Panc1 (cell line): Measurements from ENCODE around the gene MAPKAP1. TPM values are rescaled to one million over a fixed set of nuclear protein-coding genes. Genes with fewer than 3 reads are reported as not detected.

Experiments
- ATAC-seq: fragments of 200-7000 bp; cut with Tn5 transposase; 2 replicates; pipeline ENCODE4 v1.9.1; 2020; ENCODE audit warnings: mild to moderate bottlenecking, moderate library complexity
- BruUV-seq: library from RNA; stranded (reverse); fragments of 400-500 nt; replicated peaks from 2 replicates; lab custom pipeline; 2021; lab: Mats Ljungman, UMichigan
- CTCF ChIA-PET: fragments of 300-600 bp; sonication (Branson Sonifier 250); formaldehyde crosslinking; loops from one replicate; lab custom pipeline; 2022; ENCODE audit warnings: antibody characterized with exemption; lab: Charles Lee
- POLR2A ChIA-PET: fragments of 300-600 bp; sonication (Branson Sonifier 250); formaldehyde crosslinking; loops from one replicate; lab custom pipeline; 2022; ENCODE audit warnings: antibody characterized with exemption; lab: Charles Lee
- DNase-seq: peaks from one replicate; pipeline ENCODE4 v3.0.0-alpha.2; 2010; ENCODE audit warnings: low read depth, low spot score
- H3K27ac ChIP-seq: 2 replicates; pipeline ENCODE4 v1.5.1; 2011; ENCODE audit warnings: mild to moderate bottlenecking, low read length, inconsistent platforms
- H3K27me3 ChIP-seq: fragments of 200-500 bp; sonication (Bioruptor generic); 2 replicates; pipeline ENCODE4 v1.6.0; 2014; ENCODE audit warnings: low read length, inconsistent platforms; ENCODE audit not compliant: control insufficient read depth, insufficient read depth
- H3K36me3 ChIP-seq: fragments of 200-500 bp; sonication (Bioruptor generic); 2 replicates; pipeline ENCODE4 v1.5.1; 2014; ENCODE audit warnings: inconsistent platforms, mild to moderate bottlenecking, low read length, moderate library complexity; ENCODE audit not compliant: control insufficient read depth, insufficient read depth
- H3K4me1 ChIP-seq: 2 replicates; pipeline ENCODE4 v1.5.1; 2011; ENCODE audit warnings: inconsistent platforms, mild to moderate bottlenecking, low read length, moderate library complexity; ENCODE audit not compliant: control insufficient read depth, insufficient read depth
- H3K4me3 ChIP-seq, 2 experiments: 2 replicates each; pipeline ENCODE4 v1.5.1; 2011 to 2012; ENCODE audit warnings: low read depth in 2 of 2, low read length in 2 of 2, mild to moderate bottlenecking in 2 of 2, inconsistent platforms in 1 of 2, moderate library complexity in 1 of 2
- H3K9me3 ChIP-seq: fragments of 200-500 bp; sonication (Bioruptor generic); 2 replicates; pipeline ENCODE4 v1.5.1; 2014; ENCODE audit warnings: low read depth, mild to moderate bottlenecking, inconsistent platforms, low read length, moderate library complexity; ENCODE audit not compliant: control insufficient read depth, insufficient read depth
- POLR2AphosphoS5 ChIP-seq: IDR thresholded peaks from 2 replicates; pipeline ENCODE4 v1.6.1; 2012; ENCODE audit warnings: mild to moderate bottlenecking, low read depth, low read length, moderate library complexity
- SIN3A ChIP-seq: IDR thresholded peaks from 2 replicates; pipeline ENCODE4 v1.6.1; 2012; ENCODE audit warnings: low read depth, mild to moderate bottlenecking, low read length, moderate library complexity, borderline replicate concordance; ENCODE audit not compliant: insufficient read depth
- TCF7L2 ChIP-seq: IDR thresholded peaks from 2 replicates; pipeline ENCODE4 v1.6.1; 2011; ENCODE audit warnings: mild to moderate bottlenecking, low read depth, low read length, inconsistent platforms
- in situ Hi-C: cut with HindIII; loops from 2 replicates; pipeline ENCODE4 v1.10.0; 2016; ENCODE audit warnings: low sequenced_read_pairs, low pct_unique_long_range_greater_than_20kb
- intact Hi-C: fragments of 100-400 bp; cut with micrococcal nuclease; formaldehyde crosslinking; loops from one replicate; pipeline ENCODE4 v1.10.0; 2022; ENCODE audit not compliant: unreplicated experiment
- total RNA-seq: library from RNA; stranded (reverse); gene quantifications from one replicate; pipeline ENCODE4 v1.2.1, GENCODE V29; 2021; ENCODE audit not compliant: unreplicated experiment
- TF ChIP-seq, protein P1 (sequence below), 2 experiments: IDR thresholded peaks; 2 replicates each; pipeline ENCODE4 v1.6.1; 2011 to 2012; ENCODE audit warnings: low read depth in 2 of 2, control low read depth in 1 of 2, low read length in 1 of 2, mild to moderate bottlenecking in 1 of 2, moderate library complexity in 1 of 2; ENCODE audit not compliant: insufficient read depth in 1 of 2
- TF ChIP-seq, protein P2 (sequence below): fragments of 450-650 bp; IDR thresholded peaks from 2 replicates; pipeline ENCODE4 v1.5.1; 2017; ENCODE audit warnings: mild to moderate bottlenecking

The MAPKAP1 gene
- total RNA-seq, 1 experiment from 2014 or later, result 72.7 TPM

DNA sequence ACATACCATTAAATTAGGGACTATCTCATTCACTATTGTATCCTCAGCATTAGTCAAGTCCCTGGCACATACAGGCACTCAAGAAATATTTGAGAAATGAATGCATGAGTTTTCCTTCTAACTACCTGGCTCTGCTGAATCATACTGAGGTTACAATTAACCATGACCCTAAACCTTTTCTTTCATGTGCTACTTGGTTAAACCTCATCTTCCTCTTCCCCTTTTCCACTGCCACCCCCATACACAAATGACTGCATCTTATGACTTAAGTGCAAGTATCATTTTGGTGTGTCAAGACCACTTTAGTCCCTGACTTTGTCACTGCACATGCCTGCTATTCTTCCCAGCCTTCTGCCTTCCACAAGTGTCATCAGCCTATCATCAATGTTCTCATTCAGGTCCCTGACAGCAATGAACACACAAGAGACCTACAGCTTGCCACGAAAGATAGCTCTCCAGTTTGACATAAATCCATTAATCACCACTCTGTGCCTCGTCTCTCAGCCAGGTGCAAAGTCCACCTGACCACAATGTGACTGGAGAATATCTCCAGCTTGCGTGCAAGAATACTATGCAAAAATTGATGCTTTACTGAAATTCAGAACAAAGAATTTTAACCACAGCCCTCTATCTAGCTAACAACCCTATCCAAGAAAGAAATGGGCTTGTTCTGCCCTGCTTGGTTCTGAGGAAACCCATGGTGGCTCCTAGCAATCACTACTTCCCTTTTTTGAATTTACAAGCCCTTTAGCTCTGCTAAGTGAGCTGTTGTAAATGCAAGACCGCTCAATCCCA, 74.5 kb downstream of the MAPKAP1 start:
- Histone ChIP-seq H3K36me3 (no peaks in the 10 kb centered on the region), H3K27me3 (no peaks in the 10 kb centered on the region), H3K9me3 (no peaks in the 10 kb centered on the region), H3K4me3 (no peak overlapping the region), H3K27ac (no peak overlapping the region), H3K4me1 (peaks cover 14% of the 10 kb centered on the region)
- TF ChIP-seq POLR2AphosphoS5 (no peak), SIN3A (no peak), TCF7L2 (no peak)
- TF ChIP-seq, protein P1, sequence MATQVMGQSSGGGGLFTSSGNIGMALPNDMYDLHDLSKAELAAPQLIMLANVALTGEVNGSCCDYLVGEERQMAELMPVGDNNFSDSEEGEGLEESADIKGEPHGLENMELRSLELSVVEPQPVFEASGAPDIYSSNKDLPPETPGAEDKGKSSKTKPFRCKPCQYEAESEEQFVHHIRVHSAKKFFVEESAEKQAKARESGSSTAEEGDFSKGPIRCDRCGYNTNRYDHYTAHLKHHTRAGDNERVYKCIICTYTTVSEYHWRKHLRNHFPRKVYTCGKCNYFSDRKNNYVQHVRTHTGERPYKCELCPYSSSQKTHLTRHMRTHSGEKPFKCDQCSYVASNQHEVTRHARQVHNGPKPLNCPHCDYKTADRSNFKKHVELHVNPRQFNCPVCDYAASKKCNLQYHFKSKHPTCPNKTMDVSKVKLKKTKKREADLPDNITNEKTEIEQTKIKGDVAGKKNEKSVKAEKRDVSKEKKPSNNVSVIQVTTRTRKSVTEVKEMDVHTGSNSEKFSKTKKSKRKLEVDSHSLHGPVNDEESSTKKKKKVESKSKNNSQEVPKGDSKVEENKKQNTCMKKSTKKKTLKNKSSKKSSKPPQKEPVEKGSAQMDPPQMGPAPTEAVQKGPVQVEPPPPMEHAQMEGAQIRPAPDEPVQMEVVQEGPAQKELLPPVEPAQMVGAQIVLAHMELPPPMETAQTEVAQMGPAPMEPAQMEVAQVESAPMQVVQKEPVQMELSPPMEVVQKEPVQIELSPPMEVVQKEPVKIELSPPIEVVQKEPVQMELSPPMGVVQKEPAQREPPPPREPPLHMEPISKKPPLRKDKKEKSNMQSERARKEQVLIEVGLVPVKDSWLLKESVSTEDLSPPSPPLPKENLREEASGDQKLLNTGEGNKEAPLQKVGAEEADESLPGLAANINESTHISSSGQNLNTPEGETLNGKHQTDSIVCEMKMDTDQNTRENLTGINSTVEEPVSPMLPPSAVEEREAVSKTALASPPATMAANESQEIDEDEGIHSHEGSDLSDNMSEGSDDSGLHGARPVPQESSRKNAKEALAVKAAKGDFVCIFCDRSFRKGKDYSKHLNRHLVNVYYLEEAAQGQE (IDR thresholded peaks at IDR 0.05; ENCODE audit: insufficient read depth in 1 of 2, low read depth in 2 of 2, low read length in 1 of 2), result no peak
- TF ChIP-seq, protein P2, sequence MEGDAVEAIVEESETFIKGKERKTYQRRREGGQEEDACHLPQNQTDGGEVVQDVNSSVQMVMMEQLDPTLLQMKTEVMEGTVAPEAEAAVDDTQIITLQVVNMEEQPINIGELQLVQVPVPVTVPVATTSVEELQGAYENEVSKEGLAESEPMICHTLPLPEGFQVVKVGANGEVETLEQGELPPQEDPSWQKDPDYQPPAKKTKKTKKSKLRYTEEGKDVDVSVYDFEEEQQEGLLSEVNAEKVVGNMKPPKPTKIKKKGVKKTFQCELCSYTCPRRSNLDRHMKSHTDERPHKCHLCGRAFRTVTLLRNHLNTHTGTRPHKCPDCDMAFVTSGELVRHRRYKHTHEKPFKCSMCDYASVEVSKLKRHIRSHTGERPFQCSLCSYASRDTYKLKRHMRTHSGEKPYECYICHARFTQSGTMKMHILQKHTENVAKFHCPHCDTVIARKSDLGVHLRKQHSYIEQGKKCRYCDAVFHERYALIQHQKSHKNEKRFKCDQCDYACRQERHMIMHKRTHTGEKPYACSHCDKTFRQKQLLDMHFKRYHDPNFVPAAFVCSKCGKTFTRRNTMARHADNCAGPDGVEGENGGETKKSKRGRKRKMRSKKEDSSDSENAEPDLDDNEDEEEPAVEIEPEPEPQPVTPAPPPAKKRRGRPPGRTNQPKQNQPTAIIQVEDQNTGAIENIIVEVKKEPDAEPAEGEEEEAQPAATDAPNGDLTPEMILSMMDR, result no peak
- intact Hi-C loops (no loop called here), in situ Hi-C loops (no loop called here)
- CTCF ChIA-PET, result no interaction called here
- peak; percentile 55 for ATAC-seq
- no peak for DNase-seq
- POLR2A ChIA-PET, result no interaction called here
- BruUV-seq, result no TSS peak

DNA sequence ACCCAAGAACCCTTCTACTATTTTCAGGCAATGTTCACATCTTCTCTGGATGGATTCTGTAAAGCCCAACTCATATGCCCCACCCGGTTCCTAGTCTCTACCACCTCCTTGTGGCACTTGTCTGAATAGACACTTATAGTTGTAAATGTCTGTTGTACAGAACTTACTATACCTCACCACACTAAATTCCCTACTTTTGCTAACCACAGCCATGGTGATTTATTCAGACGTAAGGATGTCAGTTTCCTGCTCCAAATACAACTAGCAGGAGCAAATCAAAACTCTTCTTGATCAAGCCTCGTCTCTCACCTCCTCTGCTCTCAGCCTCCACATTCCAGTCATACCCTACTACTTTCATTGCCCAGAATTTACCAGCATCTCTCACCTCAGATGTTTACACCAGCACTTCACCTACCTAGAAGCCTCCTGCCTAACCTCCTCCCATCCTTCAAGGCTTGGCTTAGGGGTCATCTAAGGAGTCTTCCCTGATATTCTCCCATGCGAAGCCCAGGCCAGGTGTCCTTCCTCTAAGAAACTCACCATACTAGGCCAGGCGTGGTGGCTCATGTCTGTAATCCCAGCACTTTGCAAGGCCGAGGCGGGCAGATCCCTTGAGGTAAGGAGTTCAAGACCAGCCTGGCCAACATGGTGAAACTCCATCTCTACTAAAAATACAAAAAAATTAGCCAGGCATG, 75.5 kb downstream of the MAPKAP1 start:
- CTCF ChIA-PET, result no interaction called here
- POLR2A ChIA-PET, result no interaction called here
- BruUV-seq, result no TSS peak
- no peak overlapping the region for H3K4me3 ChIP-seq
- H3K4me1 ChIP-seq, result peaks cover 14% of the 10 kb centered on the region
- peak; percentile 24 for DNase-seq
- no peak overlapping the region for H3K27ac ChIP-seq
- no peaks in the 10 kb centered on the region for H3K27me3 ChIP-seq
- intact Hi-C loops (no loop called here), in situ Hi-C loops (no loop called here)
- no peaks in the 10 kb centered on the region for H3K9me3 ChIP-seq
- peak; percentile 74 for ATAC-seq
- TF ChIP-seq SIN3A, result no peak
- TF ChIP-seq POLR2AphosphoS5, result no peak
- TF ChIP-seq, protein P2, result peak; percentile 61
- no peaks in the 10 kb centered on the region for H3K36me3 ChIP-seq
